HG03575 (cell line): ENCODE data around the gene TMIGD1.

Experiments
- ATAC-seq: cut with Tn5 transposase; IDR thresholded peaks from one replicate; pipeline ENCODE4 v1.9.1; 2021; ENCODE audit not compliant: unreplicated experiment, insufficient number of reproducible peaks, low FRiP score; ENCODE audit errors: extremely low read depth

Gene TMIGD1

DNA sequence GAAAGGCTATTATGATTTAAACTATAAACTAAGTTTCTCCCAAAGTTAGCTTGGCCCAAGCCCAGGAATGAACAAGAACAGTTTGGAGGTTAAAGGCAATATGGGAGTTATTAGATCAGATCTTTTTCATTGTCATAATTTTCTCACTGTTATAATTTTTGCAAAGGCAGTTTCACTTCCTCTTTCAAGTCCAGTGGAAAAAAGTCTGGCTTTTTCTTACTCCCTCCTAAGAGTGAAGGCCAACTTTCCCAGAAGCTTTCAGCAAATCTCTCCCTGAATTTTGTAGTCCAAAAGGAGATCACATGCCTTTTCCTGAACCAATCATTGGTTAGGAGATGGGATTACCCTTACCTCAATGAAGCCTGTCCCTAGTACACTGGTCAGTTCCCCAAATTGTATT lies 33.0 kb downstream of the TMIGD1 start:
- no peak for ATAC-seq

DNA sequence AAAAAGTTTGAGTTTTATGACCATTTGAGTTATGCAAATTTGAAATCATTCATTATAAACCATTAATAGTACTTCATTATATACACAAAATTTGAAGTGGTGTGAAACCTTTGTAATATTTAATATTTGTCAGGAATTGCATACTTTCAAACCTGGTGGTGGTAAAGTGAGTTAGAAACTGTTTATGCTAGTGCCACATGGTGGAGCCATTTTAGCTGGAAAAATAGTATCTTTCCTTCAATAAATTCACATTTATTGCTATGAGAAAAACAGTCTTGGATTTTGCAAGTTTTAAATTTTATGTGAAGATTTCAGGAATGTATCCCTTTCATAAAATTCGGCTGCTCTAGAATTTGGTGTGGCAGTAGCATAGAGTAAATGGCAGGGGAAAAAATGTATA lies 34.9 kb downstream of the TMIGD1 start:
- ATAC-seq: no peak

DNA sequence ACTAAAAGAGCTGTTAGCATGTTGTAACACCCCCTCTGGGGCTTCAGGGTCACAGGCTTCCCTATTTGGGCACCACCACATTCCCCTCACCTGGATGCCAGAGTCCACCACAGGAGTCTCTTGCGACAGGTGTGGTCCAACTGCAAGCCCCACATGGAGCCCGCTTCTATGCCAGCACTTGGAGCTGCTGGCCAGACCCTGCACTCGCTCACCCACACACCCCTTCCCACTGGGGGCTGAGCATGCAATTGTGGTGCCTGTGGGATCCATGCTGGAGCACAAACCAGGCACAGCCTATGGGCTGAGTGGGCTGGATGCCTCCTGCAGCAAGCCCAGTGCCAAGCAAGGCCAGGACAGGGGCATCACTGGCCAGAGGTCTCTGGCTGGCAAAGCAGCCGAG lies 36.1 kb downstream of the TMIGD1 start:
- no peak for ATAC-seq

DNA sequence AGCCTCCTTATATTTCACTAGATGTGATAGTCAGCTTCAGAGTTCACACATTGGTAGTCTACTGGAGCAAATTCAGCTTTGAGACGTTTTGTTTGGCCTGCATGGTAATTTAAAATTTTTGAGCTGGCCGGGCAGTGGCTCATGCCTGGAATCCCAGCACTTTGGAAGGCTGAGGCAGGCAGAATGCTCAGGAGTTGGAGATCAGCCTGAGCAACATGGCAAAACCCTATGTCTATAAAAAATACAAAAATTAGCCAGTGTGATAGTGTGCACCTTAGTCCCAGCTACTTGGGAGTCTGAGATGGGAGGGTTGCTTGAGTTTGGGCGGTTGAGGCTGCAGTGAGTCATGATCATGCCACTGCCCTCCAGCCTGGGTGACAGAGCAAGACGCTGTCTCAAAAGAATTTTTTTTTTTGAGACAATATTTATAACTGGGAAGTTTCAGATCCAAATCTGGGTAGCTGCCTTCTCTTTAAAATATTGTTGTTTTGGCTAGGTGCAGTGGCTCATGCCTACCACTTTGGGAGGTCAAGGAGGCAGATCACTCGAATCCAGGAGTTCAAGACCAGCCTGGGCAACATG lies 37.3 kb downstream of the TMIGD1 start:
- ATAC-seq: no peak

DNA sequence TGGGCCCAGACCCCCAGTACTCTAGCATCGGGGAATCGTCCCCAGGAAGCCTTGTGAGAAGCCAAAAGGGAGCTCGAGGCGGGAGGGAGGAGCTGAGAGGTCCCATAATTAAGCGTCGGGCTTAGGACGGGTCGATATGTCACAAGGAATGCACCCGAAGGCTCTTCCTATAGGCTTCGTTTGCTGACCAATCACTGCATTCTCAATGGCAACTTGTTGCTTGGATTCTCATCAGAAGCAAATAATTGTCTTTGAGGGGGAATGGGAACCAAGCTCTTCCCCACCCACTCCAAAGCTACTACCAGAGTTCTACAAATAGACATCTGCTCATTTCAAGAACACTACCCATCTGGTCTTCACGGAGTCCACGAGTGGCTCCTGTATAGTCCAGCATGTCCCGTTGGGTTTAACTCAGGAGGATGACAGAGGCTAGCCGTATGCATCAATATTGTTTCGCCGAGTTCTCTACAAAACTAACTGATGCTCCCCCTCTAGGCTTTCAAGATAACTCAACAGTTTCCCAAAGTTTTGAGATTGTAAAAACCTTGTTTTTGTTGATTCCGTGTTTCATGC lies 41.5 kb downstream of the TMIGD1 start:
- no peak for ATAC-seq

DNA sequence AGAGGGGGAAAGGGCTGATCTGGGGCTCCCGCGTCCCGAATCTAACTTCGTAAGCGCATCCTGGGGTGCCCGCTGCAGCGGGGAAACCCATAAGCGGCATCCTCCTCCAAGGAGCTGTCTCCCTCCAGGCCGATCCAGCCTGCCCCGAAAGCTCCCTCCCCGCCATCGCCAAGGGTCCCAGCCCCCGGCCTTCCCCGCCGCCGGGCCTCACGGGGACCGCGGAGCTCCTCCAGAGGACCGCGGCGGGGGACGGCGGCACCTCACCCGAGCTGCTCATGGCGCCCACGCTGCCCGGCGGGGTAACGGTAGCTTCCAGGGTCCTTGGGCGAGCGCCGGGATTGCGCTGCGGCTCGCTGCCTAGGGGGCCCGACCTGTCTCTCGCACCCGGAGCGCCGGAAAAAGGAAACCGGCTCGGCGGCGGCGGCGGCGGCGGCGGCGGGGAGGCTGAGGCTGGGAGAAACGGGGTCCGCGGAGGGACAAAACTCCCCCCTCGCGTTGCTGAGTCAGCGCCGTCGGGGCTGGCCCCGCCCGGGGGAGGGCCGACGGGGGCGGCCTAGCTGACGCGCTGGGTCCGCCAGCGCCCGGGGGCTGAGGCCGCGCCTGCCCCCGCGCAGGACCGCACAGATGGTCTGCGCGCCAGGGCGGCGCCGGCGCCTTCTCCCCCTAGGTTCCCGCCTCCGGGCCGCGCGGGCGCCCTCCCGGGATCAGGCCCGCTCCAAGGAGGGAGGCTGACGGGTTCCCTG lies 42.1 kb downstream of the TMIGD1 start, which contains the start of gene BLMH:
Gene BLMH, minus strand, starts transcription at position 402 of the 743 bp plus-strand sequence. Its CDS starts 125 bp downstream, at position 277.
- ATAC-seq: no peak

DNA sequence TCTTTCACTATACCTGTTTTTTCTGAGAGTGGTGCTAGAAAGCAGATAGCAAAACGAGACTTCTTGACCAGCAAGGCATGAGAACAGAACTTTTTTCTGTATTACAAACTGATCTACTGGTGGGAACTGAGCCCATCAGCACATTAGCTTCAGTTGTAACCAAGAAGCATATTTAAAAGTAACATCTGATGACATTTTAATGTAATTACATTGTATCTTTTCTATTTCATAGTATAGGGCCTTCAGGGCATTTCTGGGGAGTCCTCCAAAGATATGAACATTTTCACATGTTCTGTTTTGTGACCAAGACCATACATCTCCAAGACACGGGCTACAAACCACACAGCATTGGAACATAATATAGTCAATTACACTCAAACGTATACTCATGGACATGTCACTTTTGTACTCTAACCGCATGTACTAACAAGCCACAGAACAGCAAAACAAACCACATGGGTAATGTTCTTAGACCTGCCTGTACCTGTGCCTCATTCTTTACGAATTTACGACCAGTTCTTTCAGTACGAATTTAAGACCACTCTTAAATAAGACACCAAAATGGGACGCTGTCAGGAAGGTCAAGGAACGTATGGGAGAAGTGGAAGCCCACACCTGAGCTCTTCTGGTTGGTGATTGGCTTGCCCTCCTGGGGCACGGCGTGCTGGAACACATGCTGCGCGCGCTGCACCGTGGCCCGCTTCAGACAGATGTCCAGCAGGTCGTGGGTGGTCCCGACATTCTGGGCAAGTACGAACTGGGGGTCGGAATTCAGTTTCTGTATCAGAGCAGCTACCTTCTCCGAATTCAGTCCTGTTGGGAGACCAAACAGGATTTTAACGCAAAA lies 42.9 kb downstream of the TMIGD1 start:
- ATAC-seq: no peak

DNA sequence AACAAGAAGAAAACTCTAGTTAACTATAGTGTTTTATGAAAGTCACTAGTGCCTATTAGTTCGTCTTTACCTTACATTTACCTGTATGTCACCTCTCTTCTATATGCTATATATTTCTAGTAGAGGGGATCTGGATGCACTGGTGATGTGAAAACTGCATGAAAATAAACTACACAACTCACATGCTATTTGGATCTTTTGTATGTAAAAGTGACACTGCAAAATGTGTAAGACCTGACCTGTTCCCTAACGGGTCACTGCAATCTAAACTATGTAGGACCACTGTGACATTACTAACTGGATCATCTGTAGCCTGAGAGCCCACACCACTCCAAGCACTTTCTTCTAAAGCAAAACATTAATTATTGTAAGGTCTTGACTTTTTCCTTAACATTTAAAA lies 43.8 kb downstream of the TMIGD1 start:
- no peak for ATAC-seq

DNA sequence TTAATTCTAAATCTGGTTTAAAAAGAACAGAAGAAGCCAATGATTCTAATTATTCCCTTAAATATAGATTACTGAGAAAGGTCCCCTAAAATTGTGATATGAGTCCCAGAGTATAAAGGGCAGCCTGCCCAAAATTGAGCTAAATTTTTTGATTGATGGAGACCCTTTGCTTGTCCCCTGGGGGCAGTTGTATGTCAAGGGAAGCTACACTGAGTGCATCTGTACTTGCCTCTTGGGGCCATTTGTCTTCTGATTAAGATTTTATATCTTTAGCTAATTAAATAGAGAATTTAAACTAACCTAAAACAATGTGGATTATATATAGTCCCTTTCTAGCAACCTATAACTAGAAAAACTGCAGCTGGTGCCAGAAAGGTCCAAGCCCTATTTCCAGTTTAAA lies 54.7 kb downstream of the TMIGD1 start:
- no peak for ATAC-seq

DNA sequence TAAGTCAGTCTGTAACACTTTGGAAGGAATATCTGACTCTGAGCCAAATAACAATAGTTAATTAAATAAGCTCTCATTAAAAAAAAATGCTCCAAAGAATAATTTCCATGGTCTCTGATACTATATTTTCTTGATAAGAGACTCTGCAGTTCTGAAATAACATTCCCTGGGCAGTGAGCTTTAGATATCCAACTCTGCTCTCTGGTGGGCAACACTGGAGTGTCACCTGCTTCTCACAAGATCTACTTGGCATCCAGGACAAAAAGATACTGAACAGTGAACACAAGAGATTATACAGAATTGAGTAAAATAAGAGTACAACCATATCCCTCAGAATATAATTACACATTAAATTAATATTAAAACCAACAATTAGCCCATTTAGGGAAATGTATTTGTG lies 55.8 kb downstream of the TMIGD1 start:
- no peak for ATAC-seq

DNA sequence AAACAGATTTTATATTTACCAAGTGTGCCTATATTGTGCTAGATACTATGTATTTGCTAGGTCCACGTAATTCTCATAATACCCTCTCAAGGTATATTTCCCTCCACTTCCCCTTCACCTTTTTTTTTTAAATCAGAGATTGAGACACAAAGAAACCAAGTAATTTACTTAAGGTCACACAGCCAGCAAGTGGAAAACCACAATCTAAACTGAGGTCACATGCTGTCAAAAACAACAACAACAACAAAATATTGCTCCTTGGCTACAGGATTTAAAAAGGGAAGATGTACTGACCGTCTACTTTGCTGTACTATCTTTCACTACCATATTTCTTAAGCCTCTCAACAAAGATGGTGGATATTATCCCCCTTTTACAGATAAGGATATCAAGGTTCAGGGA lies 57.9 kb downstream of the TMIGD1 start:
- ATAC-seq: no peak

DNA sequence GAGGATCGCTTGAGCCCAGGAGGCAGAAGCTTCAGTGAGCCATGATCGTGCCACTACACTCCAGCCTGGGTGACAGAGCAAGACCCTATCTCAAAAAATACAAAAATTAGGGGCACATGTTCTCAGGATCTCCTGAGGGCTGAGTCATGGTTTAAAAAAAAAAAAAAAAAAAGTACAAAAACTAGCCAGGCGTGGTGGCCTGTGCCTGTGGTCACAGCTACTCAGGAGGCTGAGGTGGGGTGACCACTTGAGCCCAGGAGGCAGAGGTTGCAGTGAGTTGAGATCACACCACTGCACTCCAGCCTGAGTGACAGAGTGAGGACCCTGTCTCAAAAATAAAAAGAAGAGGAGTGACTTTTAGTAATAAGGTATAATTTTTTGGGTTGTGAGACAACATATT lies 59.0 kb downstream of the TMIGD1 start:
- no peak for ATAC-seq

DNA sequence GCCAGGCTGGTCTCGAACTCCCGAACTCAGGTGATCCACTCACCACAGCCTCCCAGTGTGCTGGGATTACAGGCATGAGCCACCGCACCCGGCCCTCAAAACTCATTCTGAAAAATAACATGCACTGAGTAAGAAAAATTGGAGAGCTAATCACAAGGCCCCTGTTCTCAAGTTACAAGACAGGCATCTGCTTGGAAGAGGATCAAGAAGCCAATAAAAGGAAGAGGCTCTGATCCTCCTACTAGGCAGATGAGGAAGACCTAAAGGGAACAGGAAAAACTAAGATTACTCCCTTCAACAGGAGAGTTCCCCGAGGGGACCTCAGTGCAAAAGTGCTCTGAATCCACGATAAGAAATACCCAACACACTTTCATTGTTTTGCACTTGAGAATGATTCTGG lies 60.5 kb downstream of the TMIGD1 start:
- no peak for ATAC-seq

DNA sequence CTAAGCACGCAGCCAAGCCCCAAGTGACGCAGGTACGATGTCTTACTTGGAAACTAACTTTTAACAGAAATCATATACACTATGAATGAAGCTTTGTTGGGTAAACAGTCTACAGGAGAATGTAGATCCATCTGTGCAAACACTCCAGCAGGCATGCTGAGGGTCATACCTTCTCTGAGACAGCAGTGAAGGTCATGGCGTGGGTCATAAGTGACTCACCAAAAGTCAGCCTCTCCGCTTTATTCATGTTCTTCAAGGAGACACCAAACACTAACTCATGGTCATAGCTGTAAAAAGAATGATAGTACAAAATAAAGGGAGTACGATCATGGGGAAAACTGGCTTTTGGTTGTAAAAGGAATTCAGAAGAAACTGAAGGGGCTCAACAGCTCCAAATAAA lies 62.8 kb downstream of the TMIGD1 start:
- ATAC-seq: no peak

DNA sequence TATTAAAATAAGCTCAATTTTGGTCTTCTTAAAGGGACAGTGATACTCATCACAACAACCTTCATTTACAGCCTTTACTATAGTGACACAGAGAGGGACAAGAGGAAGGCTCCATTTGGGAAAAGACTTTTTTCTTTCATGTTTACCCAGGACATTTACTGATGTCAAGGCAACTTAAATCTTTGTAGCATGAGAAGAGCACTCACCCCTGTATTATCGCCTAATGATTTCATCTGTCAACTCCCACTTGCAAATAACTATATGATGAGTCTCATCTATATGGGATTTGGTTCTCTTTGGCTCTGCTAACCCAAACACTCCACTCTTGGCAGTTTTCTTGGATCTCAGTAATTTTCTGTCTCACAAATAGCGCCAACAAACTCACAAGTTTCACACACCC lies 66.2 kb downstream of the TMIGD1 start:
- no peak for ATAC-seq
